ENCODE measurements around the gene SLC25A12. TPM values are rescaled to one million over a fixed set of nuclear protein-coding genes. Genes with fewer than 3 reads are reported as not detected.

SLC25A12 gene
- polyA plus RNA-seq, 1 of the 3 experiments (the other 2 are of a cell fraction), result 13.0 TPM

DNA sequence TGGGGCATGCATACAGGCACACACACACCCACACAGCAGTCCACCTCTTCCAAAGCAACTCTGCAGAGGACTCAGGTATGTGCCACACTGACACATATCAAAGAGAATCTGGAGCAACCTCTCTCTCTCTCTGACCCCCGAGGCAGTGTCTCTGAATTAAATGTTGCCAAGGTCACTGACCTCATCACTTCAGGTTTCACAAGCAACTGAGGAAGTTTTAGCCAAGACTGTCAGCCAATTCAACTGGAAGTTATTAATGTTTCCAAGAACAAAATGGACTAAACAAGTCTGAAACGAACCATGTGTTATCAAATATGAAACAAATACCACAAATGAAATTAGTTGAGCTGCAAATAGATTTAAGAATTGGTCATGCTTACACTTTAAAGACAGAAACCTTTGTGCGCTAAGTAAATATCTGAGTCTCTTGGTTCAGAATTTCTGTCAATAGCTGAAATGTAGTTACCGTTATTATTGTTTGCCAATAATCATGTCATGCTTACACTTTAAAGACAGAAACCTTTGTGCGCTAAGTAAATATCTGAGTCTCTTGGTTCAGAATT is 86.1 kb downstream of the SLC25A12 start:
- no peaks in the 10 kb centered on the region for H4K20me1 ChIP-seq (ENCODE audit: insufficient read depth)
- H3K79me2 ChIP-seq (ENCODE audit: insufficient read depth), result no peaks in the 10 kb centered on the region
- ChIA-PET CTCF (interaction anchor here (1.0 to 1.4 kb wide), 3 partner anchors 13 to 298 kb away, joined by 3 to 4 read pairs (median 3); no protein-coding TSS in a partner anchor), POLR2A (no interaction called here)
- no peak overlapping the region for H3K4me3 ChIP-seq (ENCODE audit: low read depth in 2 of 2, low read length in 1 of 2)
- no peaks in the 10 kb centered on the region for H3K9me2 ChIP-seq
- no peak overlapping the region for H3K4me2 ChIP-seq
- no peaks in the 10 kb centered on the region for H3K4me1 ChIP-seq (ENCODE audit: control insufficient read depth in 1 of 2, insufficient read depth in 2 of 2, low read depth in 1 of 2, low read length in 1 of 2)
- no peak overlapping the region for H3K27ac ChIP-seq (ENCODE audit: low read depth in 2 of 2, low read length in 1 of 2)
- H3K9me3 ChIP-seq, result no peaks in the 10 kb centered on the region
- 82% methylated on average over 5 of the region's 5 CpGs for WGBS (ENCODE audit: low lambda C conversion rate)
- no peaks in the 10 kb centered on the region for H3F3A ChIP-seq (replicated peaks; ENCODE audit: insufficient read depth)
- TF ChIP-seq RFX5 (IDR thresholded peaks at IDR 0.05; ENCODE audit: low read length), result no peak
- no peak for TF ChIP-seq EZH2phosphoT487 (IDR thresholded peaks at IDR 0.05; ENCODE audit: borderline replicate concordance, low read depth)
- TF ChIP-seq, protein P1, sequence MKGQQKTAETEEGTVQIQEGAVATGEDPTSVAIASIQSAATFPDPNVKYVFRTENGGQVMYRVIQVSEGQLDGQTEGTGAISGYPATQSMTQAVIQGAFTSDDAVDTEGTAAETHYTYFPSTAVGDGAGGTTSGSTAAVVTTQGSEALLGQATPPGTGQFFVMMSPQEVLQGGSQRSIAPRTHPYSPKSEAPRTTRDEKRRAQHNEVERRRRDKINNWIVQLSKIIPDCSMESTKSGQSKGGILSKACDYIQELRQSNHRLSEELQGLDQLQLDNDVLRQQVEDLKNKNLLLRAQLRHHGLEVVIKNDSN (IDR thresholded peaks at IDR 0.05; ENCODE audit: borderline replicate concordance, low read depth), result no peak
- no peak for TF ChIP-seq MXI1 (IDR thresholded peaks at IDR 0.05; ENCODE audit: low read depth, low read length)
- TF ChIP-seq FOXM1 (IDR thresholded peaks at IDR 0.05; ENCODE audit: low read depth), result no peak
- no peak for TF ChIP-seq SMC3 (IDR thresholded peaks at IDR 0.05; ENCODE audit: low read depth, low read length)
- peaks cover 7 to 8% of the 10 kb centered on the region in 2 experiments for H3K36me3 ChIP-seq (replicated peaks in 1 of 2; ENCODE audit: control insufficient read depth in 1 of 2, insufficient read depth in 2 of 2, low read length in 1 of 2)
- DNase-seq, result no peak
- H2AFZ ChIP-seq (ENCODE audit: low read depth), result no peak overlapping the region
- H3K27me3 ChIP-seq (ENCODE audit: insufficient read depth), result no peaks in the 10 kb centered on the region
- H3K9ac ChIP-seq, result no peak overlapping the region

DNA sequence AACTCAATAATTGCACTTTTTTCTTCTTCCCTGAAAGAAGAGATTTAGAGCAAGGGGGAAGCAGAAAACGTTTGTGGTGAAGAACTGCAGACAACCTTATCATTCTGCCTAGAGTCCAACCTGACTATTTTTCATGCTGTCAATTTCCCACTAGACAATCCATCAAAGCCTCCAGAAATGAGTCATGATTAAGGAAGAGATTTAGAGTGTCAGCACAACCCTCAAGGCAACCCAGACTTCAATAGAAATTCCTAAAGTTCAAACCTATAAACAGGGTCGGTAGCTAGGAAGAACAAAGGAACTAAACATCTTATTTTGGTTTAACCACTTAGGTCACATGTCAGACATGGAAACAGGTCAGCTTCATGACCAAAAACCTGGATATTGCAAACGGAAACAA is 86.9 kb downstream of the SLC25A12 start:
- no peak for DNase-seq

More for the DNA sequence above, 86.9 kb downstream of the SLC25A12 start:
- no peaks in the 10 kb centered on the region for H3K79me2 ChIP-seq (ENCODE audit: insufficient read depth)
- WGBS (ENCODE audit: low lambda C conversion rate), result 21% methylated on average over 3 of the region's 3 CpGs
- no peaks in the 10 kb centered on the region for H3F3A ChIP-seq (replicated peaks; ENCODE audit: insufficient read depth)
- H3K36me3 ChIP-seq (replicated peaks in 1 of 2; ENCODE audit: control insufficient read depth in 1 of 2, insufficient read depth in 2 of 2, low read length in 1 of 2), result peaks cover 2 to 8% of the 10 kb centered on the region in 2 experiments
- H3K4me1 ChIP-seq (ENCODE audit: control insufficient read depth in 1 of 2, insufficient read depth in 2 of 2, low read depth in 1 of 2, low read length in 1 of 2), result no peaks in the 10 kb centered on the region
- POLR2A ChIA-PET, result no interaction called here
- H3K4me2 ChIP-seq, result no peak overlapping the region
- CTCF ChIA-PET, result no interaction called here
- TF ChIP-seq PBX3 (IDR thresholded peaks at IDR 0.05) (0 out of 2 replicates have a peak, but pooled peaks have one; percentile 18), RCOR1 (IDR thresholded peaks at IDR 0.05; ENCODE audit: low read length) (no peak)
- H3K9ac ChIP-seq, result no peak overlapping the region
- H3K27me3 ChIP-seq (ENCODE audit: insufficient read depth), result no peaks in the 10 kb centered on the region
- H3K9me2 ChIP-seq, result no peaks in the 10 kb centered on the region
- H3K9me3 ChIP-seq, result no peaks in the 10 kb centered on the region
- H3K27ac ChIP-seq (ENCODE audit: low read depth in 2 of 2, low read length in 1 of 2), result no peak overlapping the region
- no peaks in the 10 kb centered on the region for H4K20me1 ChIP-seq (ENCODE audit: insufficient read depth)
- no peak overlapping the region for H3K4me3 ChIP-seq (ENCODE audit: low read depth in 2 of 2, low read length in 1 of 2)
- H2AFZ ChIP-seq (ENCODE audit: low read depth), result no peak overlapping the region
